NCI-H2227 treated with DMSO at 0.1 percent for 48 hours (cell line): ENCODE measurements around the gene TMEM222.

ENCODE experiments used
- DNase-seq: peaks from one replicate; lab custom pipeline; 2025; lab: John Stamatoyannopoulos, UW

TMEM222 gene

DNA sequence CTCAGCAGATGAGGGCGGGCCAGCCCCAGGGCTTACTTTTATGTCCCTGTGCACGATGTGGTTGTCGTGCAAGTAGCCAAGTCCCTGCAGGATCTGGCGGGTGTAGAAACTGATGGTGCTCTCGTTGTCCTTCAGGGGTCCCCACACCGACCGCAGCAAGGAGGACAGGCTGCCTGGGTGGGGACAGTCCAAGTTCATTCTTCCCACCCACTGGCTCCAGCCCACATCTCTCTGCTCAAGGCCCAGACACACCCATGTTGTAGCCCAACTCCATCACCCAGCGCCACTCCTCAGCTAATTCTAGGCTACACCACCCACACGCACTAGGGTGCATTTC lies 37.8 kb downstream of the TMEM222 start:
- DNase-seq, result no peak

- no peak for DNase-seq
Observed at GRCh38 chr1:27360159-27361043, 38.4 kb downstream of the TMEM222 start.

DNA sequence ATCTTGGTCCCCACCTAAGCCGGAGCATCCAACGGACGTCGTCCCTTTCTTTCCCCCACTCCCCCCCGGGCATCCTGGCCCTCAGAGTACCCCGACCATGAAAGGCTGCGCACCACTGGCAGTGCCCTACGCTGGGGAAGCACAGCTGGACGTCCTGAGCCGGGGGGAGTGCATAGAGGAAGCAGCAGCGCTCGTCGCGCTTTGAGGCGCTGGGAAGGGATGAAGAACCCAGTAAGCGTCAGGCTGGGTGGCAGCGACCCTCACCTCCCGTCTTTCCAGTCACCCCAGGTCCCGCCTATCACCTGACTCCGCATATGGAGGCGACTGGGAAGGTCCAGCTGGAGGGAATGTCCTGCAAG lies 39.1 kb downstream of the TMEM222 start:
- no peak for DNase-seq

- no peak for DNase-seq
Observed at GRCh38 chr1:27361553-27361952, 39.6 kb downstream of the TMEM222 start.

GRCh38 chr1:27363766-27364695 lies 42.1 kb downstream of the TMEM222 start:
- no peak for DNase-seq

- DNase-seq, result no peak
Observed at GRCh38 chr1:27364696-27365371, 42.9 kb downstream of the TMEM222 start.

- DNase-seq, result peak; percentile 91
Observed at GRCh38 chr1:27365372-27366112, 43.6 kb downstream of the TMEM222 start.

DNA sequence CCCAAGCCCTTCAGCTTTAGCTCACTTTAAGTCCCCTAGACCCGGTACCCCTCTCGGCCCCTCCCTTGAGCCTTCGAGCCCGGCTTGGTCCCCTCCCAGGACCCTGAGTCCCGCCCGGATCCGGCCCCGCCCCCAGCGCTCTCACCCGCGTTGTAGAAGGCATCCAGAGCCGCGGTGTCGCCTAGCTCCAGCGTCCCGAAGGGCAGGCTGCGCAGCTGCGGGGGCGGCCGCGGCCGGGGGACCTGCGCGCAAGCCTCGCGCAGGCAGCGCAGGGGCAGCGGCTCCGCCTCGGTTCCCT lies 44.1 kb downstream of the TMEM222 start:
- peak; percentile 90 for DNase-seq

GRCh38 chr1:27366411-27367159 lies 44.6 kb downstream of the TMEM222 start, which contains the start of gene MAP3K6:
Gene MAP3K6, minus strand, starts transcription at chr1:27366961. Its CDS starts 364 bp downstream, at chr1:27366597.
- peak; percentile 69 for DNase-seq

- no peak for DNase-seq
Observed at GRCh38 chr1:27367160-27367650, 45.2 kb downstream of the TMEM222 start.

DNA sequence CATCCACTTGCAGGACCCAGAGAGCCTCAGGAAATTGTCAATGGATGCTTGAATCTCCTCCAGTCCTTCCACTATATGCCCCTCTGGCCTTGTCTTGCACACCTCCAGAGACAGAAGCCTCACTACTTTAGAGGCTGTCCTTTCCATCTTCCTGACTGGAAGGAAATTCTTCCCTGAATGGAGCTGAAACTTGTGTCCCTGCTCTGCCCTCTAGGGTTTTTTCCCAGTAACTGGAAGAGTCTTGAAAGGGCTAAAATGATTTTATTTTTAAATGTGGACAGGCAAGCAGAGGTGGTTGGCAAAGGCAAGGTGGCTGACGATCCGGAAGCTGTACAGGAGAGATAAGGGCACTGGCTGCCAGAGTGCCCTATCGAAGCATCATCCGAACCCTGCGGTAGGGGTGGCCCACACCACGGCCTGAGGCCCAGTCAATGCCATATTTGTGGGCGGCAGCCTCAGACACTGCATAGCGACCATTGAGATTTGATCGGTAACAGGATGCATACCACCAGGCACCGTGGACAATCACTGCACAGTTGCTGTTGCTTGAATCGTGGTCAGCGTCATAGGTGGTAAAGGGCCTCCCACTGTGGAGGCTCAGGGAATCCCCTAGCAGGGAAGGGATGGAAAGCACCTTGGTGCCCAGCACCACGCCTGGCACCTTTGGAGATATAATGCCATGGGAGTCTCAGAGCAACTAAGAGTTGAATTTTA lies 47.1 kb downstream of the TMEM222 start:
- DNase-seq, result no peak

DNA sequence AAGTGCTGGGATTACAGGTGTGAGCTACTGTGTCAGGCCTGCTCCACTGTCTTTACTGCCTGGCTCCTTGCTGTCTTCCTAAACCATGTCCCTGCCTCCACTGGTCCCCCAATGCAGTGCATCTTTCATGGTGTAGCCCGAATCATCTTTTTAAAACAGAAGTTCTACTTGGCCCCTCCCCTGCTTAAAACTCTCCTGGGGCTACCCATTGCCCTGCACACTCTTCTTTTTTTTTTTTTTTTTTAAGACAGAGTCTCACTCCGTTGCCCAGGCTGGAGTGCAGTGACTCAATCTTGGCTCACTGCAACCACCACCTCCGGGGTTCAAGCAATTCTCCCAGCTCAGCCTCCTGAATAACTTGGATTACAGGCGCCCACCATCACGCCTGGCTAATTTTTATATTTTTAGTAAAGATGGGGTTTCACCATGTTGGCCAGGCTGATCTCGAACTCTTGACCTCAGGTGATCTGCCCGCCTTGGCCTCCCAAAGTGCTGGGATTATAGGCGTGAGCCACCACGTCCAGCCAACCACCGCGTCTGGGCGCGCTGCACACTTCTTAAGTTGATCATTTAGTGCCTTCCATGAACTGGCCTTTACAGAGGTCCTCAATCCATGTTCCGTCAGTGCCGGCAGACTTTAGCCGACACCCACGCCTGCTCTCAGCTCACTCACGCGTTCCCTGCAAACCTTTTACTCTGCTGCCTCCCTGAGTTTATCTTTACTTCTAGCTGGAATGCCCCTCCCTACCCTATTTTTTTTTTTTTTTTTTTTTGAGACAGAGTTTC lies 50.3 kb downstream of the TMEM222 start:
- no peak for DNase-seq

DNA sequence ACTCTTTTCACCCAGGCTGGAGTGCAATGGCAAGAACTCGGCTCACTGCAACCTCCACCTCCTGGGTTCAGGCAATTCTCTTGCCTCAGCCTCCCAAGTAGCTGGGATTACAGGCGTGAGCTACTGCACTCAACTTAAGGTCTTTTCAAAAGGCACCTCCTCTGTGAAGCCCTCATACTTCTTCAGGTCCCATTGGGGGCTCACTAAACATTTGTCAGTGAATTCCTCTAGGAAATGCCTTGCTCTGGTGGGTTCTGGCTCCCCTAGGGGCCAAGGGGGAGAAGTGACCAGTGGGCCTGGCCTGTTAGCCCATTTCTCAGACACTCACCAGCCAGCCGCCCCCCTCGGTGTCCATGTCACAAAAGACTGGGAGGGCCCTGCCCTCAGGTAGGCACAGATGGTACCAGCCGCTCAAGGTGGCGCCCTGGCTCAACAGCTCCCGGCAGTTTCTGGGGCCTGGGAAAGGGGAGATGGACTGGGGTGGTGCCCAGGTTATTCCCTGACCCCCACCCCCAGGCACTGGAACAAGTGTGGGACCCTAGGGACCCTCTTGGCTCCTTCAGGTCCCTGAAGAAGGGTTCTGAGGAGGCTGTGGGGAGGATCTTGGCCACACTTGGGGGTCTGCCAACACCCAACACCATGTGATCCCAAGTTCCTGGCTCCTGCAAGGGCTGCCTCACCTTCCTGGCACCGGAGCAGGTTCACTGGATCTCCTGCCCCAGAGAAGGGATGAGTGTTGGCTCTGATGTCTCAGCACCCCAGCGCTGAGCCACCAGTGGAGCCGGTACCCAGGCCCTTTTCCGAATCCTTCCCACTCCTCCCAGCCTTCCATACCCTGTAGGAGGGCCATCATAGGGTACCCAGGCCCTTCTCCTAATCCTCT lies 51.1 kb downstream of the TMEM222 start:
- no peak for DNase-seq

GRCh38 chr1:27374362-27375086 lies 52.6 kb downstream of the TMEM222 start, which contains the start of gene FCN3:
Gene FCN3, minus strand, starts transcription at chr1:27374824. Its CDS starts 6 bp downstream, at chr1:27374818.
- no peak for DNase-seq

- DNase-seq, result no peak
Observed at GRCh38 chr1:27377760-27378495, 56.0 kb downstream of the TMEM222 start.

DNA sequence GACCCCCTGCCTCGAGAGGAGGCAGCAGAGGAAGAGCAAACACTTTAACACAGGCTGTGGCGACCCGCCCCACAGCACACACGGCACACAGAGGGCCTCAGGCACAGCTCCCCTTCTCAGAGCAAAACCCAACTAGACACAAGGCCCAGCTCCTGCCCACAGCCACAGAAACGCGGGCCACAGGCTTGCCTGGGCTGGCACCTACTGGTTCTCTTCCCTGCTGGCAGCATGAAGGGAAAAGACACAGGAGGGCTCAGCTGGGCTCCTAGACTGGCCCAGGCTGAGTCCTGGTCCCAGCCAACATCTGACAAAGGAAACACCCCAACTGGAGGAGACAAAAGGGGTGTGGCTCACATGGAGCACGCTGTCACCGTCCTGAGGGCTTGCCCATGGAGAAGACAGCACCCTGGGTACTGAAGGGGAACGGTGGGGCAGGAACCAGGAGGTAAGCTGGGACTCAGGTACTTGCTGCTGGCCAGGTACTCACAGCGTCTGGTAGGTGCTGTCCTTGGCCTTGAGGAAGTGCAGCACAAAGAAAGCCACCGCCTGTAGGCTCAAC lies 57.7 kb downstream of the TMEM222 start:
- no peak for DNase-seq

- no peak for DNase-seq
Observed at GRCh38 chr1:27380224-27380623, 58.3 kb downstream of the TMEM222 start.
